Kidney (tissue), 14 donors: ENCODE data around the gene GAS6. TPM values are rescaled to one million over a fixed set of nuclear protein-coding genes. Genes with fewer than 3 reads are reported as not detected.
A peak's percentile ranks its signal among the peaks of the same experiment; 100 is the strongest.
"Not testable (repeated sequence)": the region's sequence is repeated elsewhere in the genome, so short reads cannot be mapped to it uniquely, and the experiment has no call there.

Experiments used
- DNase-seq, 5 donors: peaks; one replicate each; pipeline ENCODE4 v3.0.0-alpha.2; 2013 to 2020
- FAIRE-seq: peaks from 2 replicates; lab custom pipeline; 2012; peaks lifted over from hg19 to GRCh38; lab: Jason Lieb, UNC
- H3K27ac ChIP-seq, 2 donors: one replicate each; pipeline ENCODE4 v1.7.0; 2013; ENCODE audit warnings: low read depth in 2 of 2, low read length in 2 of 2, inconsistent platforms in 1 of 2
- H3K27me3 ChIP-seq: one replicate; pipeline ENCODE4 v1.7.1; 2013; ENCODE audit warnings: low read length, inconsistent platforms; ENCODE audit not compliant: control insufficient read depth, insufficient read depth
- H3K36me3 ChIP-seq, 3 donors: one replicate each; pipeline versions ENCODE4 v1.7.0 to v1.7.1; 2013; ENCODE audit warnings: low read length in 3 of 3, control low read depth in 1 of 3, inconsistent platforms in 1 of 3; ENCODE audit not compliant: insufficient read depth in 3 of 3, control insufficient read depth in 2 of 3
- H3K4me1 ChIP-seq, 3 donors: one replicate each; pipeline versions ENCODE4 v1.7.0 to v1.7.1; 2013; ENCODE audit warnings: low read length in 3 of 3, inconsistent platforms in 1 of 3, low read depth in 1 of 3; ENCODE audit not compliant: control insufficient read depth in 2 of 3, insufficient read depth in 2 of 3
- H3K4me3 ChIP-seq, 3 donors: one replicate each; pipeline versions ENCODE4 v1.7.0 to v1.8.1; 2013; ENCODE audit warnings: low read length in 3 of 3, control low read depth in 1 of 3, inconsistent platforms in 1 of 3
- H3K9ac ChIP-seq, 3 donors: one replicate each; pipeline versions ENCODE4 v1.7.0 to v1.7.1; 2013; ENCODE audit warnings: low read length in 3 of 3, control low read depth in 1 of 3, inconsistent platforms in 1 of 3
- H3K9me3 ChIP-seq, 3 donors: one replicate each; pipeline versions ENCODE4 v1.7.0 to v1.7.1; 2013; ENCODE audit warnings: low read length in 3 of 3, control low read depth in 1 of 3, inconsistent platforms in 1 of 3; ENCODE audit not compliant: control insufficient read depth in 2 of 3, insufficient read depth in 1 of 3
- CTCF ChIP-seq: IDR thresholded peaks from 3 replicates; pipeline ENCODE4 v1.5.1; 2012; ENCODE audit warnings: mild to moderate bottlenecking, moderate library complexity, borderline replicate concordance; ENCODE audit not compliant: insufficient read depth; ENCODE audit errors: extremely low read depth
- intact Hi-C: fragments of 100-400 bp; cut with DNase I; formaldehyde crosslinking; loops from one replicate; pipeline ENCODE4 v1.11.1; 2022
- polyA plus RNA-seq: library from polyadenylated mRNA; stranded (reverse); fragments of 350-450 nt; fragmentation: Illumina TruSeq; extraction: RNeasy Lipid Tissue Mini Kit (QIAGEN cat#74804); gene quantifications from one replicate; pipeline ENCODE4 v1.2.3, GENCODE V29; 2014; ENCODE audit warnings: low read depth, low replicate concordance; ENCODE audit not compliant: insufficient read depth
- total RNA-seq: library from RNA; stranded (reverse); fragmentation: NEBNext Ultra II Directional; extraction: Animal tissue kit (Norgen Biotek cat#: 25700); gene quantifications from one replicate; pipeline ENCODE4 v1.2.1, GENCODE V29; 2021
- donor health status: control.
- donor health status: control.
- donor health status: control.
- donor health status: control.
- donor health status: control.
- donor health status: DM: yes; HTN: yes; CAD: no.
- donor health status: Normal renal cell carcinoma (clear cell type).

The GAS6 gene
- total and polyA plus RNA-seq, 2 donors from 2014 or later = 83.5 to 135 TPM

GRCh38 chr13:113835461-113836270 lies 28.2 kb downstream of the GAS6 start:
- TF ChIP-seq CTCF = no peak
- Histone ChIP-seq H3K4me3 (no peak overlapping the region), H3K4me1 (peaks cover 0 to 25% (median 8%) of the 10 kb centered on the region in 3 donors), H3K27me3 (no peaks in the 10 kb centered on the region), H3K27ac (no peak overlapping the region), H3K36me3 (peaks cover 0 to 6% (median 0%) of the 10 kb centered on the region in 3 donors), H3K9ac (no peak overlapping the region), H3K9me3 (no peaks in the 10 kb centered on the region)
- intact Hi-C loops = no loop called here
- FAIRE-seq (no peak), DNase-seq (peak in 3 of 5 donors; percentile 42 to 70 (median 48))

GRCh38 chr13:113834496-113835200 lies 29.2 kb downstream of the GAS6 start:
- no peak overlapping the region for H3K27ac ChIP-seq
- FAIRE-seq (no peak), DNase-seq (peak in 1 of 5 donors; percentile 72)
- peaks cover 0 to 6% (median 0%) of the 10 kb centered on the region in 3 donors for H3K36me3 ChIP-seq
- TF ChIP-seq CTCF = no peak
- H3K4me3 ChIP-seq = no peak overlapping the region
- intact Hi-C loops = no loop called here
- H3K9ac ChIP-seq = no peak overlapping the region
- H3K27me3 ChIP-seq = no peaks in the 10 kb centered on the region
- peaks cover 0 to 20% (median 8%) of the 10 kb centered on the region in 3 donors for H3K4me1 ChIP-seq
- H3K9me3 ChIP-seq = no peaks in the 10 kb centered on the region

DNA sequence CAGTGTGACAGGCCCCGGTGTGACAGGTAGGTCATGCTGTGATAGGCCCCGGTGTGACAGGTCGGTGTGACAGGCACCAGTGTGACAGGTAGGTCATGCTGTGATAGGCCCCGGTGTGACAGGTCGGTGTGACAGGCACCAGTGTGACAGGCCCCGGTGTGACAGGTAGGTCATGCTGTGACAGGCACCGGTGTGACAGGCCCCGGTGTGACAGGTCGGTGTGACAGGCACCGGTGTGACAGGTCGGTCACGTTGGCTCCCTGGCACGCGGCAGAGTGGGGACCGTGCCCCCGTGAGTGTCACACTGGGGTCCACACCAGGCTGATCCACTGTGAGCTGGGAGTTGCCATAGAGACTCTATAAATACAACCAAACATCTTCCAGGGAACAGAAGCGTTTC lies 29.9 kb downstream of the GAS6 start:
- H3K9me3 ChIP-seq, H3K36me3 ChIP-seq, intact Hi-C loops, H3K9ac ChIP-seq, H3K4me3 ChIP-seq, H3K27me3 ChIP-seq, H3K27ac ChIP-seq, FAIRE-seq: not testable (repeated sequence)
- H3K4me1 ChIP-seq = peaks cover 0 to 19% (median 8%) of the 10 kb centered on the region in 3 donors
- peak in 1 of 5 donors; percentile 58 for DNase-seq
